Endothelial cell of umbilical vein (primary cell): ENCODE results near the gene POLR1H. TPM values are rescaled to one million over a fixed set of nuclear protein-coding genes. Genes with fewer than 3 reads are reported as not detected.

Experiments
- BruUV-seq: library from RNA; stranded (reverse); fragments of 400-500 nt; replicated peaks from 2 replicates; lab custom pipeline; 2021; lab: Mats Ljungman, UMichigan
- CTCF ChIA-PET: fragments of 300-600, 350-600 bp; sonication (Branson Sonifier 250); formaldehyde crosslinking; loops from one replicate; lab custom pipeline; 2021; ENCODE audit warnings: antibody characterized with exemption, inconsistent platforms; lab: Charles Lee
- POLR2A ChIA-PET: fragments of 300-600, 350-600 bp; sonication (Branson Sonifier 250); formaldehyde crosslinking; loops from one replicate; lab custom pipeline; 2021; ENCODE audit warnings: antibody characterized with exemption, inconsistent platforms; lab: Charles Lee
- DNase-seq: peaks from one replicate; pipeline ENCODE4 v3.0.0-alpha.2; 2011; ENCODE audit warnings: low read depth, low spot score
- FAIRE-seq: peaks from 2 replicates; lab custom pipeline; 2011; peaks lifted over from hg19 to GRCh38; lab: Jason Lieb, UNC
- H2AFZ ChIP-seq: 2 replicates; pipeline ENCODE4 v1.6.0; 2012; ENCODE audit warnings: low read depth, low read length, control low read depth, inconsistent platforms
- H3K27ac ChIP-seq: 2 replicates; pipeline ENCODE4 v1.5.1; 2011; ENCODE audit warnings: low read depth, mild to moderate bottlenecking, control low read depth, low read length, moderate library complexity; ENCODE audit not compliant: insufficient read depth
- H3K27me3 ChIP-seq, 2 experiments: 2 replicates each; pipeline versions ENCODE4 v1.6.0 to v1.6.1; 2011; ENCODE audit warnings: low read length in 2 of 2, mixed read lengths in 1 of 2; ENCODE audit not compliant: control insufficient read depth in 2 of 2, insufficient read depth in 2 of 2
- H3K36me3 ChIP-seq, 2 experiments: 2 replicates in 1 of 2; 3 replicates in 1 of 2; pipeline ENCODE4 v1.5.1; 2011; ENCODE audit warnings: low read length in 2 of 2, mild to moderate bottlenecking in 1 of 2, moderate library complexity in 1 of 2; ENCODE audit not compliant: control insufficient read depth in 2 of 2, insufficient read depth in 2 of 2; ENCODE audit errors: extremely low read depth in 1 of 2
- H3K4me1 ChIP-seq: 3 replicates; pipeline ENCODE4 v1.5.1; 2011; ENCODE audit warnings: mild to moderate bottlenecking, low read length; ENCODE audit not compliant: control insufficient read depth, insufficient read depth; ENCODE audit errors: extremely low read depth
- H3K4me2 ChIP-seq: 2 replicates; pipeline ENCODE4 v1.6.1; 2011; ENCODE audit warnings: low read length, control low read depth, mixed read lengths; ENCODE audit not compliant: insufficient read depth
- H3K4me3 ChIP-seq, 3 experiments: fragments of 200-600 bp in 1 of 3; sonication (generic), shearing (Covaris generic) in 1 of 3; replicated peaks in 1 of 3; 2 replicates each; pipeline ENCODE4 v1.5.1; 2011 to 2016; ENCODE audit warnings: control low read depth in 3 of 3, low read length in 3 of 3, mild to moderate bottlenecking in 2 of 3, inconsistent platforms in 1 of 3, low read depth in 1 of 3, moderate library complexity in 1 of 3; ENCODE audit not compliant: insufficient read depth in 1 of 3
- H3K79me2 ChIP-seq: 2 replicates; pipeline ENCODE4 v1.6.0; 2012; ENCODE audit warnings: low read length, inconsistent platforms; ENCODE audit not compliant: control insufficient read depth, insufficient read depth
- H3K9ac ChIP-seq: replicated peaks from 2 replicates; pipeline ENCODE3; 2011; ENCODE audit warnings: low read length, control low read depth; ENCODE audit not compliant: insufficient read depth; ENCODE audit errors: extremely low read depth
- H3K9me1 ChIP-seq: replicated peaks from 3 replicates; pipeline ENCODE4 v1.6.0; 2011; ENCODE audit warnings: mild to moderate bottlenecking, low read length; ENCODE audit not compliant: control insufficient read depth, insufficient read depth; ENCODE audit errors: extremely low read depth
- H3K9me3 ChIP-seq: replicated peaks from 2 replicates; pipeline ENCODE4 v1.5.1; 2012; ENCODE audit warnings: low read length, inconsistent platforms; ENCODE audit not compliant: control insufficient read depth, insufficient read depth
- H4K20me1 ChIP-seq: replicated peaks from 2 replicates; pipeline ENCODE3; 2011; ENCODE audit warnings: mild to moderate bottlenecking, low read length; ENCODE audit not compliant: control insufficient read depth, insufficient read depth; ENCODE audit errors: extremely low read depth
- CTCF ChIP-seq, 2 donors: IDR thresholded peaks; 1 replicate in 1 of 2; 2 replicates in 1 of 2; pipeline ENCODE4 v1.5.1; 2011; ENCODE audit warnings: low read length in 2 of 2, mild to moderate bottlenecking in 2 of 2, moderate library complexity in 2 of 2, control low read depth in 1 of 2, inconsistent platforms in 1 of 2, low read depth in 1 of 2; ENCODE audit not compliant: insufficient read depth in 1 of 2; ENCODE audit errors: extremely low read depth in 1 of 2
- EZH2 ChIP-seq: IDR thresholded peaks from 2 replicates; pipeline ENCODE4 v1.6.1; 2012; ENCODE audit warnings: borderline replicate concordance, low read depth, mild to moderate bottlenecking, moderate library complexity, low read length, inconsistent platforms; ENCODE audit not compliant: severe bottlenecking
- FOS ChIP-seq: IDR thresholded peaks from 2 replicates; pipeline ENCODE4 v1.6.1; 2011; ENCODE audit warnings: mild to moderate bottlenecking, low read length, moderate library complexity, borderline replicate concordance; ENCODE audit not compliant: insufficient read depth
- GATA2 ChIP-seq: IDR thresholded peaks from 2 replicates; pipeline ENCODE4 v1.7.0; 2011; ENCODE audit warnings: low read depth, mild to moderate bottlenecking, moderate library complexity, mixed read lengths, low read length; ENCODE audit not compliant: insufficient read length, insufficient read depth
- JUN ChIP-seq: IDR thresholded peaks from 2 replicates; pipeline ENCODE4 v1.6.1; 2011; ENCODE audit warnings: borderline replicate concordance, low read depth; ENCODE audit not compliant: insufficient read length, insufficient read depth
- MAX ChIP-seq: IDR thresholded peaks from 2 replicates; pipeline ENCODE4 v1.6.1; 2011; ENCODE audit not compliant: insufficient read depth, insufficient read length
- MYC ChIP-seq: IDR thresholded peaks from one replicate; pipeline ENCODE4 v1.6.1; 2011; ENCODE audit warnings: mild to moderate bottlenecking, low read depth, low read length
- POLR2A ChIP-seq: IDR thresholded peaks from 2 replicates; pipeline ENCODE4 v1.6.1; 2012; ENCODE audit warnings: low read depth, mild to moderate bottlenecking, control low read depth, low read length
- POLR2AphosphoS5 ChIP-seq: IDR thresholded peaks from 2 replicates; pipeline ENCODE4 v1.6.1; 2012; ENCODE audit warnings: low read depth, mild to moderate bottlenecking, control low read depth, low read length, moderate library complexity; ENCODE audit not compliant: insufficient read depth
- dilution Hi-C: fragments of 300-500 bp; cut with MboI; formaldehyde crosslinking; loops from one replicate; pipeline ENCODE4 v1.15.0; 2019; ENCODE audit warnings: low sequenced_read_pairs; ENCODE audit not compliant: extremely low pct_ligation_motif_present
- intact Hi-C: fragments of 100-400 bp; cut with micrococcal nuclease; formaldehyde crosslinking; loops from one replicate; pipeline ENCODE4 v1.10.0; 2022
- polyA plus RNA-seq, 4 experiments: library from polyadenylated mRNA; depleted of rRNA in 3 of 4; stranded (reverse) in 3 of 4; unstranded in 1 of 4; fragments of >200 nt; gene quantifications; 2 replicates each; pipeline versions ENCODE4 v1.2.1 to v1.2.3, GENCODE V29; 2011 to 2012; ENCODE audit warnings: missing spikeins in 1 of 4
- total RNA-seq: library from RNA; stranded (reverse); gene quantifications from 2 replicates; pipeline ENCODE4 v1.2.3, GENCODE V29; 2021

Gene POLR1H
- total and polyA plus RNA-seq, 2 donors (not counting 3 experiments of a cell fraction or from before 2014, with no cell fraction given): 32.5 to 65.3 TPM

GRCh38 chr6:30100154-30100553 lies 39.1 kb downstream of the POLR1H start:
- BruUV-seq: no TSS peak
- FAIRE-seq (no peak), DNase-seq (no peak)
- Histone ChIP-seq H3K9me1 (no peaks in the 10 kb centered on the region), H4K20me1 (no peaks in the 10 kb centered on the region), H2AFZ (no peak overlapping the region), H3K4me2 (no peak overlapping the region), H3K9me3 (no peaks in the 10 kb centered on the region), H3K79me2 (no peaks in the 10 kb centered on the region), H3K36me3 (no peaks in the 10 kb centered on the region), H3K4me3 (no peak overlapping the region), H3K4me1 (peaks cover 17% of the 10 kb centered on the region), H3K27ac (no peak overlapping the region), H3K9ac (no peak overlapping the region), H3K27me3 (peaks cover 43 to 64% of the 10 kb centered on the region in 2 experiments)
- dilution Hi-C loops (no loop called here), intact Hi-C loops (no loop called here)
- ChIA-PET CTCF (no interaction called here), POLR2A (no interaction called here)
- TF ChIP-seq MYC: no peak
- no peak for TF ChIP-seq EZH2
- no peak for TF ChIP-seq POLR2AphosphoS5
- TF ChIP-seq MAX: no peak
- no peak for TF ChIP-seq POLR2A
- no peak for TF ChIP-seq CTCF (IDR thresholded peaks at IDR 0.05; ENCODE audit: extremely low read depth in 1 of 2, insufficient read depth in 1 of 2, low read depth in 1 of 2, low read length in 2 of 2)
- TF ChIP-seq FOS: no peak
- no peak for TF ChIP-seq JUN
- no peak for TF ChIP-seq GATA2
